Tibial nerve (tissue), 4 donors: ENCODE measurements around the gene SNRK. TPM values are rescaled to one million over a fixed set of nuclear protein-coding genes. Genes with fewer than 3 reads are reported as not detected.

Source experiments
- DNase-seq, 2 donors: peaks; one replicate each; pipeline ENCODE4 v3.0.0-alpha.2; 2019; ENCODE audit warnings: low spot score in 2 of 2
- H3K27ac ChIP-seq, 4 donors: fragments of 200-600 bp; sonication (generic) in 3 of 4; one replicate each; pipeline ENCODE4 v1.5.1; 2017 to 2019; ENCODE audit warnings: mild to moderate bottlenecking in 1 of 4
- H3K27me3 ChIP-seq, 2 donors: fragments of 200-600 bp; sonication (generic) in 1 of 2; one replicate each; pipeline versions ENCODE4 v1.5.1 to v1.6.0; 2017 to 2019
- H3K36me3 ChIP-seq, 3 donors: fragments of 200-600 bp; sonication (generic); one replicate each; pipeline ENCODE4 v1.5.1; 2018 to 2019
- H3K4me1 ChIP-seq, 4 donors: fragments of 200-600 bp; sonication (generic) in 3 of 4; one replicate each; pipeline ENCODE4 v1.5.1; 2017 to 2019
- H3K4me3 ChIP-seq, 4 donors: fragments of 200-600 bp; sonication (generic) in 3 of 4; one replicate each; pipeline ENCODE4 v1.5.1; 2017 to 2019; ENCODE audit warnings: mild to moderate bottlenecking in 1 of 4, moderate library complexity in 1 of 4
- H3K9me3 ChIP-seq, 4 donors: fragments of 200-600 bp; sonication (generic) in 3 of 4; one replicate each; pipeline ENCODE4 v1.5.1; 2017 to 2019
- EP300 ChIP-seq, 2 donors: sonication (generic); formaldehyde crosslinking; IDR thresholded peaks; one replicate each; pipeline ENCODE4 v1.6.1; 2017; ENCODE audit warnings: antibody characterized with exemption in 2 of 2, mild to moderate bottlenecking in 1 of 2
- POLR2A ChIP-seq, 2 donors: fragments of 450-650 bp; IDR thresholded peaks; one replicate each; pipeline ENCODE4 v1.6.1; 2017; ENCODE audit warnings: antibody characterized with exemption in 2 of 2, mild to moderate bottlenecking in 2 of 2, moderate library complexity in 2 of 2
- WGBS, 2 donors: methylation state at CpG; one replicate each; pipeline ENCODE4 v1.1.5; 2018; 5-methylcytosine and 5-hydroxymethylcytosine counted together
- total RNA-seq, 4 donors: library from RNA; depleted of rRNA; stranded (reverse); fragments of >200 nt; gene quantifications; one replicate each; pipeline ENCODE4 v1.1.0, GENCODE V29; 2016
- TF ChIP-seq, protein P1 (sequence below), 5 experiments: fragments of 200-600 bp in 3 of 5; fragments of 450-650 bp in 2 of 5; sonication (generic) in 3 of 5; IDR thresholded peaks; one replicate each; pipeline ENCODE4 v1.5.1; 2016 to 2019; ENCODE audit warnings: antibody characterized with exemption in 5 of 5, mild to moderate bottlenecking in 3 of 5, moderate library complexity in 2 of 5

SNRK gene
- total RNA-seq, 4 donors from 2014 or later: 59.6 to 83.1 (median 73.7) TPM

DNA sequence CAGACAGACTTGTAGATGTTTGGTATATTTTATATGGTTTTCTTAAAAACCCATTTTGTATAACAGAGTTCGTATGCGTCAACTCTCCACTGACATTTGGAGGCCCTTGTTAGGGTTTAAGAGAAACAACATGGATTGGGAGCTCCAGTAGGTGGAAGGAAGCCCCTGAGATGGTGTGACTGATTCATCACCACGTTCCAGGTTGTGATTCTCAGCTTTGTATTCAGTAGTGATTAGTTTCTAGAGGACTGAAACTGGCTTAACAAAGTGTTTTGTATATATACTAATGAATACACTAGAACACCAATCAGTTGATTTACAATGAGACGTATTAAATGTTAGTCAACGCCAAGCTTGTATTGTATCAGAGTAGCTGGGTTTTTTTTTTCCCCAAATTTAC, 33.9 kb downstream of the SNRK start:
- 92 to 94% methylated on average over 5 of the region's 5 CpGs for WGBS, 2 donors
- Histone ChIP-seq H3K9me3 (no peaks in the 10 kb centered on the region), H3K4me1 (peaks cover 0 to 46% (median 18%) of the 10 kb centered on the region in 4 donors)

DNA sequence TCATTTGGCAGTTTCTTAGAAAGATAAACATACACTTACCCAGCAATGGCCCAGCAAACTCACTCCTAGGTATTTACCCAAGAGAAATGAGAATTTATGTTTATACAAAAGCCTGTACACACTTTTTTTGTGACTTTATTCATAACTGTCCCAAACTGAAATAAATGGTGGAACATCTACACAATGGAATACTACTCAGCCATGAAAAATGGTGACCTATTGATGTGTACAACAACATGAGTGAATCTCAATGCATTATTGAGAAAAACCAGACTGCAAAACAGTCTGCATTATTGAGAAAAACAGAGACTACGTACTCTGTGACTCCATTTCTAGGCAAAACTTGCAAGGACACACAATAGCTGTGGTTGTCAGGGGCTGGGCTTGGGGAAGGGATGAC, 37.2 kb downstream of the SNRK start:
- Histone ChIP-seq H3K4me3 (no peak overlapping the region), H3K27ac (no peak overlapping the region), H3K9me3 (no peaks in the 10 kb centered on the region), H3K27me3 (no peaks in the 10 kb centered on the region), H3K4me1 (peaks cover 0 to 51% (median 26%) of the 10 kb centered on the region in 4 donors), H3K36me3 (no peaks in the 10 kb centered on the region)
- no peak for DNase-seq
- 97 to 100% methylated on average over 1 of the region's 1 CpG for WGBS, 2 donors
- TF ChIP-seq POLR2A (IDR thresholded peaks at IDR 0.05) (no peak), EP300 (IDR thresholded peaks at IDR 0.05) (no peak)
- TF ChIP-seq, protein P1, sequence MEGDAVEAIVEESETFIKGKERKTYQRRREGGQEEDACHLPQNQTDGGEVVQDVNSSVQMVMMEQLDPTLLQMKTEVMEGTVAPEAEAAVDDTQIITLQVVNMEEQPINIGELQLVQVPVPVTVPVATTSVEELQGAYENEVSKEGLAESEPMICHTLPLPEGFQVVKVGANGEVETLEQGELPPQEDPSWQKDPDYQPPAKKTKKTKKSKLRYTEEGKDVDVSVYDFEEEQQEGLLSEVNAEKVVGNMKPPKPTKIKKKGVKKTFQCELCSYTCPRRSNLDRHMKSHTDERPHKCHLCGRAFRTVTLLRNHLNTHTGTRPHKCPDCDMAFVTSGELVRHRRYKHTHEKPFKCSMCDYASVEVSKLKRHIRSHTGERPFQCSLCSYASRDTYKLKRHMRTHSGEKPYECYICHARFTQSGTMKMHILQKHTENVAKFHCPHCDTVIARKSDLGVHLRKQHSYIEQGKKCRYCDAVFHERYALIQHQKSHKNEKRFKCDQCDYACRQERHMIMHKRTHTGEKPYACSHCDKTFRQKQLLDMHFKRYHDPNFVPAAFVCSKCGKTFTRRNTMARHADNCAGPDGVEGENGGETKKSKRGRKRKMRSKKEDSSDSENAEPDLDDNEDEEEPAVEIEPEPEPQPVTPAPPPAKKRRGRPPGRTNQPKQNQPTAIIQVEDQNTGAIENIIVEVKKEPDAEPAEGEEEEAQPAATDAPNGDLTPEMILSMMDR (IDR thresholded peaks at IDR 0.05): no peak

More for the DNA sequence above, 33.9 kb downstream of the SNRK start:
- no peak for DNase-seq
- H3K27ac ChIP-seq: no peak overlapping the region
- no peak overlapping the region for H3K4me3 ChIP-seq
- no peaks in the 10 kb centered on the region for H3K27me3 ChIP-seq
- TF ChIP-seq EP300 (IDR thresholded peaks at IDR 0.05) (no peak), POLR2A (IDR thresholded peaks at IDR 0.05) (no peak)
- TF ChIP-seq, protein P1 (IDR thresholded peaks at IDR 0.05): no peak
- no peaks in the 10 kb centered on the region for H3K36me3 ChIP-seq

DNA sequence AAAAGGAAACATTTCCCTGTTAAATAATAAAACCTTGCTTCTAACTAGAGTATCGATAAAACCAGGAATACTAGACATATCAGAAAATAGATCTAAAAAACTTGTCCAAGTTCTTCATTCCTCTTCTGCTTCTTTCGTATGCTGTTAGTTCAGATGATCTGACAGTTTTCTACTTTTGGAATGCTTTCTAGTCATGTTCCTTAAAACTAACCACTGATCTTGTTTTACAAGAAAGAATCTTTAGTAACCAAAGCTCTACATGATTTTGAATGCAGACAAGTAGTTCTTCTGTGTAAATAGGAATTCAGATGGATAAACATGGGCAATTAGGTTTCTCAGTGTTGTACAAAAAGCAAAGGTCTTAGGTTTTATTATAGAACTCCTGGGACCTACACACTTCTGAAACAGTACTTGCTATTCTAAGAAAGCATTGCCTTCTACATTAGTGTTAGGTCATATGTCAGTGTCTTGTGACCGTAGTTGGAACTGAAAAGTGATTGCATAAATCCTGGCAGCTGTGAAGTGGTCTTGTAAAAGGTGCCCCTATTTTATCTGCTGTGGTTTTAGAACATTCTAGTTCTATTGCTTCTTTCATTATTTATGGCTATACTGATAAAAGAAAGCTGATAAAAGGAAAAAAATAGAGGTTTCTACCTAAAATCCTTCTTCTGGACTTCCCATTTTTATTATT, 40.7 kb downstream of the SNRK start:
- H3K36me3 ChIP-seq: peaks cover 0 to under 1% (median 0%) of the 10 kb centered on the region in 3 donors
- no peak overlapping the region for H3K4me3 ChIP-seq
- peaks cover 0 to 59% (median 17%) of the 10 kb centered on the region in 4 donors for H3K4me1 ChIP-seq
- DNase-seq: peak in 1 of 2 donors; percentile 58
- H3K9me3 ChIP-seq: no peaks in the 10 kb centered on the region
- peak overlapping the region in 2 of 4 donors; percentile 68 to 69 for H3K27ac ChIP-seq
- no peaks in the 10 kb centered on the region for H3K27me3 ChIP-seq
- TF ChIP-seq, protein P1 (IDR thresholded peaks at IDR 0.05): no peak
- peak; percentile 67 to 84 for TF ChIP-seq EP300 (IDR thresholded peaks at IDR 0.05)
- 24 to 41% methylated on average over 3 of the region's 3 CpGs for WGBS, 2 donors

DNA sequence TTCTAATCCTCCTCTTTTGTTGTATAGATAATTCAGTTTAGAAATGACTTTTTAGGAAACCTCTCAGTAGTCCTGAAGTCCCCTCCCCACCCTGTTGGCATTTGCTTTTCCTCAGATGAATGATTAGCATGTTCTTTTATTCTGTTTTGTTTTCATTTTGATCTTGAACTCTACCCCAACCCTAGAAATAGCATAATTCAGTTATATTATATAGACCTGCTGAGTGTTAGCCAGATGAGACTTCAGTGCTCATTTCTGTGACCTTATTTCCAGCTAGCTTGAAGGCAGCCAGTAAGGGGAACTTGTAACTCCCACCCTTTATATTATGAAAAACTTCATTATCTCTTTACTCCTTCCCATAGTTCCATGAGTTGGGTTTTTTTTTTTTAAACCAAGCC, 41.2 kb downstream of the SNRK start:
- no peak for TF ChIP-seq POLR2A (IDR thresholded peaks at IDR 0.05)
- TF ChIP-seq EP300 (IDR thresholded peaks at IDR 0.05): no peak
- TF ChIP-seq, protein P1 (IDR thresholded peaks at IDR 0.05): no peak
- no peaks in the 10 kb centered on the region for H3K9me3 ChIP-seq
- no peak for DNase-seq
- H3K27ac ChIP-seq: peak overlapping the region in 2 of 4 donors; percentile 68 to 69
- no peak overlapping the region for H3K4me3 ChIP-seq
- peaks cover 0 to 59% (median 17%) of the 10 kb centered on the region in 4 donors for H3K4me1 ChIP-seq
- H3K27me3 ChIP-seq: no peaks in the 10 kb centered on the region
- H3K36me3 ChIP-seq: peaks cover 0 to 6% (median 0%) of the 10 kb centered on the region in 3 donors

DNA sequence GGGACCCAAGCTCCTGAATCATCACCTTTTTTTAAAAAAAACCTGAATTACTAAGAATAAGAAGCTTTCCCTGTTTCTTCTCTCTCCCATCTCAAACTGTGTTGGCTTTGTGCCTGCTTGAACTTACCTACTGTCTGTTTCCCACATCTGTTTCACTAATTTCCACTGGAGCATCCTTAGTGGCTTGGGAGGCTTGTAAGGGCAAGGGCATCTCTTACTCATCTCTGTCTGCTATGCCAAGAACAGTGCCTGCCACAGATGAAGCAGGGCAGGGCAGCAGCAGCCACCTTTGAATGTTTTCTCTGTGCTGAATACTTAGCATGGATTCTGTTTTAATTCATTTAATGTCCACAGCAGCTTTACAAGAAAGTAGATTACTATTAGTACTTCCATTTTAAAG, 42.3 kb downstream of the SNRK start:
- no peak overlapping the region for H3K4me3 ChIP-seq
- peaks cover 0 to 17% (median 1%) of the 10 kb centered on the region in 3 donors for H3K36me3 ChIP-seq
- TF ChIP-seq EP300 (IDR thresholded peaks at IDR 0.05): no peak
- no peak for TF ChIP-seq POLR2A (IDR thresholded peaks at IDR 0.05)
- TF ChIP-seq, protein P1 (IDR thresholded peaks at IDR 0.05): no peak
- no peaks in the 10 kb centered on the region for H3K27me3 ChIP-seq
- H3K27ac ChIP-seq: no peak overlapping the region
- peaks cover 0 to 59% (median 17%) of the 10 kb centered on the region in 4 donors for H3K4me1 ChIP-seq
- no peak for DNase-seq
- no peaks in the 10 kb centered on the region for H3K9me3 ChIP-seq
